ENCODE data around the gene CDH22.

GRCh38 chr20:46300281-46300680 lies 8.0 kb downstream of the CDH22 start:
- TF ChIP-seq, protein P1, sequence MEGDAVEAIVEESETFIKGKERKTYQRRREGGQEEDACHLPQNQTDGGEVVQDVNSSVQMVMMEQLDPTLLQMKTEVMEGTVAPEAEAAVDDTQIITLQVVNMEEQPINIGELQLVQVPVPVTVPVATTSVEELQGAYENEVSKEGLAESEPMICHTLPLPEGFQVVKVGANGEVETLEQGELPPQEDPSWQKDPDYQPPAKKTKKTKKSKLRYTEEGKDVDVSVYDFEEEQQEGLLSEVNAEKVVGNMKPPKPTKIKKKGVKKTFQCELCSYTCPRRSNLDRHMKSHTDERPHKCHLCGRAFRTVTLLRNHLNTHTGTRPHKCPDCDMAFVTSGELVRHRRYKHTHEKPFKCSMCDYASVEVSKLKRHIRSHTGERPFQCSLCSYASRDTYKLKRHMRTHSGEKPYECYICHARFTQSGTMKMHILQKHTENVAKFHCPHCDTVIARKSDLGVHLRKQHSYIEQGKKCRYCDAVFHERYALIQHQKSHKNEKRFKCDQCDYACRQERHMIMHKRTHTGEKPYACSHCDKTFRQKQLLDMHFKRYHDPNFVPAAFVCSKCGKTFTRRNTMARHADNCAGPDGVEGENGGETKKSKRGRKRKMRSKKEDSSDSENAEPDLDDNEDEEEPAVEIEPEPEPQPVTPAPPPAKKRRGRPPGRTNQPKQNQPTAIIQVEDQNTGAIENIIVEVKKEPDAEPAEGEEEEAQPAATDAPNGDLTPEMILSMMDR (IDR thresholded peaks at IDR 0.05), result no peak
- no peak for TF ChIP-seq POLR2A (IDR thresholded peaks at IDR 0.05)

All from right lobe of liver (tissue), 4 donors.